Chondrocyte (in vitro differentiated cells): ENCODE results near the gene RRAD. TPM values are rescaled to one million over a fixed set of nuclear protein-coding genes. Genes with fewer than 3 reads are reported as not detected.

Experiments
- DNase-seq: peaks from one replicate; pipeline ENCODE4 v3.0.0; 2021; ENCODE audit warnings: mixed read lengths, low spot score
- H3K27ac Mint-ChIP-seq: one replicate; pipeline ENCODE4 v1.8.0; 2021; ENCODE audit warnings: mild to moderate bottlenecking, moderate library complexity, mixed read lengths; ENCODE audit not compliant: unreplicated experiment
- H3K27me3 Mint-ChIP-seq: 2 replicates; pipeline ENCODE4 v1.8.0; 2021; ENCODE audit warnings: low read depth, mixed read lengths
- H3K36me3 Mint-ChIP-seq: 2 replicates; pipeline ENCODE4 v1.8.0; 2021; ENCODE audit warnings: low read depth, mixed read lengths
- H3K4me1 Mint-ChIP-seq: 2 replicates; pipeline ENCODE4 v1.8.0; 2021; ENCODE audit warnings: low read depth, mild to moderate bottlenecking, mixed read lengths
- H3K4me3 Mint-ChIP-seq: one replicate; pipeline ENCODE4 v1.8.0; 2021; ENCODE audit warnings: mild to moderate bottlenecking, moderate library complexity, mixed read lengths; ENCODE audit not compliant: unreplicated experiment
- H3K9me3 Mint-ChIP-seq: 2 replicates; pipeline ENCODE4 v1.8.0; 2021; ENCODE audit warnings: low read depth, mixed read lengths
- total RNA-seq: library from RNA; stranded (reverse); gene quantifications from 3 replicates; pipeline ENCODE4 v1.2.1, GENCODE V29; 2021
- TF ChIP-seq, protein P1 (sequence below): fragments of 200-600 bp; sonication (generic); IDR thresholded peaks from 2 replicates; pipeline ENCODE4 v1.5.0; 2021; ENCODE audit warnings: antibody characterized with exemption, mild to moderate bottlenecking, moderate library complexity

The RRAD gene
- total RNA-seq, 1 donor from 2014 or later: 6.5 TPM

DNA sequence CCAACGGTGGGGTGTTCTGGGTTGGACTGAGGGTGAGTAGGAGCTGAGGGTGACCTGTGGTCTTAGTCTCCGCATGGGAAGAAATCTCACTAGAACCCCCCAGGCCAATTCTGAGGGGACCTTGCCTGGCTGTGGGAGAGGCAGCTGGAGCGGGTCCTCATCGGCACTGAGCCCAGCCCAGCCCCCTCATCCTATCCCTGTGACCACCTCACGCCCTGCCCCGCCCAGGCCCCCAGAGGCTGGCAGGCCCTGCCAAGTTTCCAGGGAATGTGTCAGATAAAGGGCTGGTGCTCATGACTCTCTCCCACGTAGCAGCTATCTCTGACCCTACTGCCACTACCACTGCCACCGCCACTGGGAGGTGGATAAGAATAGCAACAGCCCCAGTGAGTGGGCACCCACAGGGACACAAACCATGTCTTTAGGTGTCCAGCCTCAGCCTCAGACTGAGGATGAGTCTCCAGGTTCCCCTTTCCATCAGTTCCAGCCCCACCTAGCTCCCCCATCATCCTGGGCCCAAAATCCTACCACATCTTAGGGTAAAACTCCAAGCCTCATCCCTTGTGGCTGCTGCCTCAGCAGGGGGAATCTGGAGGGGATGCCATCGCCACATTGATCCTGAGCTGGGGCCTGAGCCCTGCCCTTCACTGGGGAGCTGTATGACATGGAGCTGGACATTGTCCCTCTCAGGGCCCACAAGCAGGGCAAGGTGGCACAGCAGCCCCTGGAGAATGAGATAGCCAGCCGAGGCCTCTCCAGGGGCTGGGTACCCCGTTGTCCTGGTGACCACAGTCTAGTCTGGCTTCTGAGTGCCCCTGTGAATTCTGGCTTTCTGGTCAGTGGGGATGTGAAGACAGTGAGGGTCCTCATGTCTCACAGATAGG lies 21.5 kb downstream of the RRAD start:
- Mint-ChIP-seq H3K27me3 (peaks cover 6% of the 10 kb centered on the region), H3K27ac (peak overlapping the region; percentile 61), H3K4me1 (peaks cover 48% of the 10 kb centered on the region)

GRCh38 chr16:66902648-66903543 lies 22.4 kb downstream of the RRAD start:
- no peak overlapping the region for H3K4me3 Mint-ChIP-seq
- peaks cover 51% of the 10 kb centered on the region for H3K4me1 Mint-ChIP-seq

More for the DNA sequence above, 21.5 kb downstream of the RRAD start:
- Mint-ChIP-seq H3K4me3 (no peak overlapping the region), H3K36me3 (no peaks in the 10 kb centered on the region), H3K9me3 (no peaks in the 10 kb centered on the region)
- TF ChIP-seq, protein P1, sequence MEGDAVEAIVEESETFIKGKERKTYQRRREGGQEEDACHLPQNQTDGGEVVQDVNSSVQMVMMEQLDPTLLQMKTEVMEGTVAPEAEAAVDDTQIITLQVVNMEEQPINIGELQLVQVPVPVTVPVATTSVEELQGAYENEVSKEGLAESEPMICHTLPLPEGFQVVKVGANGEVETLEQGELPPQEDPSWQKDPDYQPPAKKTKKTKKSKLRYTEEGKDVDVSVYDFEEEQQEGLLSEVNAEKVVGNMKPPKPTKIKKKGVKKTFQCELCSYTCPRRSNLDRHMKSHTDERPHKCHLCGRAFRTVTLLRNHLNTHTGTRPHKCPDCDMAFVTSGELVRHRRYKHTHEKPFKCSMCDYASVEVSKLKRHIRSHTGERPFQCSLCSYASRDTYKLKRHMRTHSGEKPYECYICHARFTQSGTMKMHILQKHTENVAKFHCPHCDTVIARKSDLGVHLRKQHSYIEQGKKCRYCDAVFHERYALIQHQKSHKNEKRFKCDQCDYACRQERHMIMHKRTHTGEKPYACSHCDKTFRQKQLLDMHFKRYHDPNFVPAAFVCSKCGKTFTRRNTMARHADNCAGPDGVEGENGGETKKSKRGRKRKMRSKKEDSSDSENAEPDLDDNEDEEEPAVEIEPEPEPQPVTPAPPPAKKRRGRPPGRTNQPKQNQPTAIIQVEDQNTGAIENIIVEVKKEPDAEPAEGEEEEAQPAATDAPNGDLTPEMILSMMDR: no peak
- DNase-seq: peak; percentile 69

DNA sequence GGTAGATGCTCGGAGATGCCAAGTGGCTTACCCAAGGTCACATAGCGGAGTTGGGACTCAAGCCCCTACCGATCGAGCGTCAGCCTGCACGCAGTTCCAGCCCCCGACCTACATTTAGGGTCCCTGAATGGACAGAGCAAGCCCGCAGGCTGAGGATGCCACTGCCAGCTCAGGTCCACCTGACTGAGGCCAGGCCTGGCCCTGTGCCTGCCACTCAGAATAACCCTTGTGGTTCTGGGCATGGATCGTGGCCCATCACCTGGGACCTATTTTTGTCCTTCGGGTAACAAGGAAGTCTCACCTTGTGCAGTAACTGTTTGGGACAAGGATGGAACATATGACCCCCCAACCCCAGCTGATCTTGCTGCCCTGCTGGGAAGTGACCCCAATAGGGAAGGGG lies 23.7 kb downstream of the RRAD start:
- Mint-ChIP-seq H3K27ac (no peak overlapping the region), H3K27me3 (no peaks in the 10 kb centered on the region), H3K36me3 (no peaks in the 10 kb centered on the region), H3K9me3 (no peaks in the 10 kb centered on the region), H3K4me1 (peaks cover 51% of the 10 kb centered on the region), H3K4me3 (no peak overlapping the region)
- TF ChIP-seq, protein P1: no peak
- peak; percentile 79 for DNase-seq

More at GRCh38 chr16:66902648-66903543, 22.4 kb downstream of the RRAD start:
- H3K27ac Mint-ChIP-seq: no peak overlapping the region
- peaks cover 3% of the 10 kb centered on the region for H3K27me3 Mint-ChIP-seq
- peak; percentile 64 for DNase-seq
- TF ChIP-seq, protein P1: no peak
- H3K9me3 Mint-ChIP-seq: no peaks in the 10 kb centered on the region
- no peaks in the 10 kb centered on the region for H3K36me3 Mint-ChIP-seq

DNA sequence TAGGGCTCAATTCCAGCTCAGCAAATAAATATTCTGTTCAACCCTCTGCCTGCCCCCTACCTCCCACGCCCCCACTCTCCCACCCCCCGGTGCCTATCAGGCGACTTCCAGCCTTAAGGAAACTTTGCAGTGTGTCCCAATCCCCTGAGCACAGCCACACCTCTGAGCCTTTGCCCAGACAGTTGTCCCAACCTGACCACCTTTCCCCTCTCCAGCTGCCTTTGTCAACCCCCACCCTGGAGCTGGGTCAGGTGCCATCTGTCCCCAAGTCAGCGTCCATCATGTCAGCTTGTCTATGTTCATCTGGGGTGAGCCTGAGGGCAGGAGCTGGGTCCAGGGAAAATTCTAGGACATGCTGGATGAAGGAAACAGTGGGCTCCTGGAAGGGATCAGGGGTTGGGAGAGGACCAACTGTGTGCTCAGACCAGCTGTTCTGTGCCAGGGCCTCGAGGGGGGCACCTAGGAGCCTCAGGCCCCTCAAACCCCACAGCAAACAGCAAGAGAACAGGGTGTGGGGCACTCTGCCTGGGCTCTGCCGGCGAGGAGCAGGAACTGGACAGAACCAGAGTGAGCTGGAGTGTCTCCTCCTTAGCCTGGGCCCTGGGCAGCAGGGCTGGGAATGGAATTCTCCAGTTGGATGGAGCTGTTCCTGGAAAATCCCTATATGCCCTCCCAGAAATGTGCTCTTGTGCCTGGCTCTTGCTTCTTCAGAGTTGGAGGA lies 24.5 kb downstream of the RRAD start:
- Mint-ChIP-seq H3K27me3 (no peaks in the 10 kb centered on the region), H3K27ac (peak overlapping the region; percentile 37), H3K9me3 (no peaks in the 10 kb centered on the region), H3K4me1 (peaks cover 56% of the 10 kb centered on the region), H3K36me3 (no peaks in the 10 kb centered on the region), H3K4me3 (no peak overlapping the region)
- DNase-seq: peak; percentile 76
- TF ChIP-seq, protein P1: no peak
